Nephron progenitor cell (in vitro differentiated cells): ENCODE results near the gene MYOM1.

Experiments
- DNase-seq: peaks from one replicate; pipeline ENCODE4 v3.0.0; 2021
- H3K27ac Mint-ChIP-seq: 2 replicates; pipeline ENCODE4 v1.8.0; 2021; ENCODE audit warnings: mild to moderate bottlenecking, moderate library complexity, mixed read lengths
- H3K27me3 Mint-ChIP-seq: 2 replicates; pipeline ENCODE4 v1.8.0; 2021; ENCODE audit warnings: mild to moderate bottlenecking, low read depth, mixed read lengths; ENCODE audit not compliant: poor library complexity
- H3K36me3 Mint-ChIP-seq: 2 replicates; pipeline ENCODE4 v1.8.0; 2021; ENCODE audit warnings: low read depth, mixed read lengths
- H3K4me1 Mint-ChIP-seq: 2 replicates; pipeline ENCODE4 v1.8.0; 2021; ENCODE audit warnings: mixed read lengths
- H3K4me3 Mint-ChIP-seq: 2 replicates; pipeline ENCODE4 v1.8.0; 2021; ENCODE audit warnings: mild to moderate bottlenecking, moderate library complexity, mixed read lengths
- H3K9me3 Mint-ChIP-seq: 2 replicates; pipeline ENCODE4 v1.8.0; 2021; ENCODE audit warnings: mild to moderate bottlenecking, moderate library complexity, mixed read lengths
- TF ChIP-seq, protein P1 (sequence below): fragments of 200-600 bp; sonication (generic); IDR thresholded peaks from 2 replicates; pipeline ENCODE4 v1.5.0; 2021; ENCODE audit warnings: antibody characterized with exemption

Gene MYOM1

DNA sequence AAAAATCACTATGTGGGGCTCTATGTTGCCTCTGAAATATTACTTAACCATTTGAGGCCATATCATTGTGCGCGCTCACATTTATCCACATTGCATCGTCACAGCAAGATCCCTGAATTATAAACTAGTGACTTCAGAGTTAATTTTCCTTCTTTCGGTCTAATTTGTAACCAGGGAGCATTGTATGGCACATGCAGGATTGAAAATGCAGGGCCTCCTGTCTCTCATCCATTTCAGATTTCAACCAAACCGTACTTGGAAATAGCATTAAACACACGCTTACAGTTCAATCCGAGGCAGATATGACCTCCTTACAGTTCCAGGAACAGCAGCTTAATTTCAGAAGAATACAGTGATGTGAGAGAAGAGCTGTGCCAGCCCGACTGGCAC, 532 bp downstream of the MYOM1 start:
- peaks cover 31% of the 10 kb centered on the region for H3K4me1 Mint-ChIP-seq
- H3K36me3 Mint-ChIP-seq, result no peaks in the 10 kb centered on the region
- peaks cover 13% of the 10 kb centered on the region for H3K9me3 Mint-ChIP-seq
- H3K27me3 Mint-ChIP-seq, result peaks cover 5% of the 10 kb centered on the region
- TF ChIP-seq, protein P1, sequence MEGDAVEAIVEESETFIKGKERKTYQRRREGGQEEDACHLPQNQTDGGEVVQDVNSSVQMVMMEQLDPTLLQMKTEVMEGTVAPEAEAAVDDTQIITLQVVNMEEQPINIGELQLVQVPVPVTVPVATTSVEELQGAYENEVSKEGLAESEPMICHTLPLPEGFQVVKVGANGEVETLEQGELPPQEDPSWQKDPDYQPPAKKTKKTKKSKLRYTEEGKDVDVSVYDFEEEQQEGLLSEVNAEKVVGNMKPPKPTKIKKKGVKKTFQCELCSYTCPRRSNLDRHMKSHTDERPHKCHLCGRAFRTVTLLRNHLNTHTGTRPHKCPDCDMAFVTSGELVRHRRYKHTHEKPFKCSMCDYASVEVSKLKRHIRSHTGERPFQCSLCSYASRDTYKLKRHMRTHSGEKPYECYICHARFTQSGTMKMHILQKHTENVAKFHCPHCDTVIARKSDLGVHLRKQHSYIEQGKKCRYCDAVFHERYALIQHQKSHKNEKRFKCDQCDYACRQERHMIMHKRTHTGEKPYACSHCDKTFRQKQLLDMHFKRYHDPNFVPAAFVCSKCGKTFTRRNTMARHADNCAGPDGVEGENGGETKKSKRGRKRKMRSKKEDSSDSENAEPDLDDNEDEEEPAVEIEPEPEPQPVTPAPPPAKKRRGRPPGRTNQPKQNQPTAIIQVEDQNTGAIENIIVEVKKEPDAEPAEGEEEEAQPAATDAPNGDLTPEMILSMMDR, result no peak
- H3K4me3 Mint-ChIP-seq, result no peak overlapping the region
- DNase-seq, result no peak
- H3K27ac Mint-ChIP-seq, result no peak overlapping the region

DNA sequence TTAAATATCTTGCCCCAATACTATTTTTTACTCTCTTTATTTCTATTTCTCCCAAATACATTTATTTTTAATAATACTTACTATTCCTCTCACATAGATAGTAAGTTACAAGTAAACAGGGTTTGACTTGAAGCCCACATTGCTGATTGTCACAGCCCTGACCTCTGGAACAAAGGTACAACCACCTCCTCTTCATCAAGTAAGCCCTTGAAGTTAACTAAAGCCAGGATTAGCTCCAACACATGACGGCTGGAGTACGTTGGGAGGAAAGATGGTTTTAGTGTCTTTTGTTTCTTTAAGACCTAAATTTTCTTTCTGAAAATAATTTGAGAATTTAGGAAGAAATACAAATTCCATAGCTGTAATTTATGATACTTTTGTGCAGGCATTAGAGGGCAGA, 949 bp downstream of the MYOM1 start:
- H3K4me3 Mint-ChIP-seq, result no peak overlapping the region
- peaks cover 5% of the 10 kb centered on the region for H3K27me3 Mint-ChIP-seq
- H3K4me1 Mint-ChIP-seq, result peaks cover 31% of the 10 kb centered on the region
- TF ChIP-seq, protein P1, result no peak
- H3K27ac Mint-ChIP-seq, result no peak overlapping the region
- no peaks in the 10 kb centered on the region for H3K36me3 Mint-ChIP-seq
- no peak for DNase-seq
- H3K9me3 Mint-ChIP-seq, result peaks cover 13% of the 10 kb centered on the region

DNA sequence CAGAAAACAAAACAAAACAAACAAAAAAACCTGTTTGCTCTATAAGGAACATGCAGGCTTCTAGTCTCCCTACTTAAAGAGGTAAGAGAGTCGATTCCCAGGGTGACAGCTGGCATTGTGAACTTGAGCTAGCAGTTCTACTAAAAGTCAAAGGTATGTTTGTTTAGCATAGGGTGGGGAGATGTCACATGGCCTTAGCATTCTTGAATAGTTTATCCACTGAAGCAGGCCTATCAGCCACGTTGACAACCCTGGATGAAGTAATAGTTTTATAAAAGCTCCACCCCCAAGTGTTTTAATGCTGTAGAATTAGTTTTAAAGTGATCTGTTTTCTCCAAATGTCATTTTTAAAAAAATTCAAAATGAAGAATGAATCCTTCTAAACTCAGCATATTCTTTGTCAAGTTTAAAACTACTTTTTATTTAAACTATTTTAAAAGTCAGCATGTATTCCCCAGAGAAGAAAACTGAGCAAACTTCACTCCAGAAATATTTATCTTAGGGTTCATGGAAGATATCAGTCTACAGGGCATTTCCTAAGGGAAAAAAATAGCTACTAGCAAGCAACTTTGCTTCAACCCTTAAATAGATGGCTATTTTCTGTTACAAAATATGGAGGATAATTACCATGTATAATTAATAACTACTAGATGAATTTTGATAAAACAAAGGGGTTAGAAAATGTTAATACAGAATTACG, 1.7 kb downstream of the MYOM1 start:
- Mint-ChIP-seq H3K27ac (no peak overlapping the region), H3K9me3 (peaks cover 13% of the 10 kb centered on the region), H3K4me3 (no peak overlapping the region), H3K4me1 (peaks cover 37% of the 10 kb centered on the region), H3K27me3 (peaks cover 3% of the 10 kb centered on the region), H3K36me3 (no peaks in the 10 kb centered on the region)
- DNase-seq, result no peak
- TF ChIP-seq, protein P1, result no peak

DNA sequence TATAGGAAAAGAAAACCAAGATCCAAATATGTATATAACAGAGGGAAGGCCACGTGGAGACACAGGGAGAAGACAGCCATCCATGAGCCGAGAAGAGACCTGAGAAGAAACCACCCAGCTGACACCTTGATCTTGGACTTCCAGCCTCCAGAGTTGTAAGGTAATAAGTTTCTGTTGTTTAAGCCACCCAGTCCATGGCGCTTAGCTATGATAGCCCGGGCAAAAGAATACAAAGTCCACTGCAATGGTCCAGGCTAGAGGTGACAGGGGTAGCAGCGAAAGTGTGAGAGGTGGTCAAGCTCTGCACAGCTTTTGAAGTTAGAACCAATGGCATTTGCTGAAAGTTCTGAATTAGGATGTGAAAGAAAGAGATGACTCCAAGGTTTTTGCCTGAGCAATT, 2.8 kb downstream of the MYOM1 start:
- no peak for DNase-seq
- peaks cover 13% of the 10 kb centered on the region for H3K9me3 Mint-ChIP-seq
- peaks cover 43% of the 10 kb centered on the region for H3K4me1 Mint-ChIP-seq
- no peak overlapping the region for H3K27ac Mint-ChIP-seq
- TF ChIP-seq, protein P1, result no peak
- H3K36me3 Mint-ChIP-seq, result no peaks in the 10 kb centered on the region
- no peaks in the 10 kb centered on the region for H3K27me3 Mint-ChIP-seq
- H3K4me3 Mint-ChIP-seq, result no peak overlapping the region

DNA sequence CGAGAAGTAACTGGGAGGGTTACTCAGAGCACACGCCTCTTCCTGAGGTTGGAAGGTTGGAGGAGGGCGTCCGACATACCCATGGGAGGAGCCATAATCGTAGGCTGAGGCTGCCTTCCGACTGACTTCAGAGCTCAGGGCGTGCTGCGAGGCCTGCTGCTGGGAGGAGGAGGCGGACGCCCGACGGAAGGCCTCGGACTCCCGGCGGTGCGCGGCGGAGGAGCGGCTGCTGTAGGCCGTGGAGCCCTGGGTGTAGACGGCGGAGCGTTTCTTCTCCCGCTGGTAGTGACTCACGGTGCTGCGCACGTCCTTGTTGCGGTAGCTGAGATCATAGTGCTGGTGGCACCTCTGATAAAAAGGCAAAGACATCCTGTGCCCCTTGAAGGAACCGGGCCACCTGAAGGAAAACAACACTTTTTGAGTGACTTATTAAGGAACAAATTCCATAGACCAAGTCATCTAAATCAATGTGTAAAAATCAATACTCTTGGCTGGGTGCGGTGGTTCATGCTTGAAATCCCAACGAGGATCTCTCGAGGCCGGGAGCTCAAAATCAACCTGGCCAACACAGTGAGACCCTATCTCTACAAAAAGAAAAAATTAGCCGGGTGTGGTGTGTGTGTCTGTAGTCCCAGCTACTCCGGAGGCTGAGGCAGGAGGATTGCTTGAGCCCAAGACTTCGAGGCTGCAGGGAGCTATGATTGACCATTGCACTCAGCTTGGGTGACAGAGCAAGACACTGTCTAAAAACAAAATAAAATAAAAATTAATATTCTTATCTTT, 4.7 kb downstream of the MYOM1 start:
- H3K4me3 Mint-ChIP-seq, result no peak overlapping the region
- no peaks in the 10 kb centered on the region for H3K27me3 Mint-ChIP-seq
- no peak for DNase-seq
- no peak overlapping the region for H3K27ac Mint-ChIP-seq
- no peaks in the 10 kb centered on the region for H3K36me3 Mint-ChIP-seq
- peaks cover 52% of the 10 kb centered on the region for H3K4me1 Mint-ChIP-seq
- TF ChIP-seq, protein P1, result no peak
- peaks cover 13% of the 10 kb centered on the region for H3K9me3 Mint-ChIP-seq
